HEK293 (cell line): Measurements from ENCODE around the gene TPST1.

Experiments
- CTCF ChIA-PET: fragments of 350-600 bp; formaldehyde crosslinking; extraction: SDS; loops from one replicate; lab custom pipeline; 2021; ENCODE audit warnings: antibody characterized with exemption; lab: Yijun Ruan, JAX
- POLR2A ChIA-PET: fragments of 300-600 bp; formaldehyde crosslinking; extraction: SDS; loops from one replicate; lab custom pipeline; 2020; ENCODE audit warnings: antibody characterized with exemption, inconsistent platforms; lab: Yijun Ruan, JAX
- H3K27ac ChIP-seq: fragments of 200-500 bp; sonication (Bioruptor generic); 2 replicates; pipeline ENCODE4 v1.5.1; 2014; ENCODE audit warnings: low read depth, low read length, control low read depth, inconsistent platforms; ENCODE audit errors: extremely low read depth
- H3K36me3 ChIP-seq, 2 experiments: fragments of 200-500 bp in 1 of 2; sonication (Bioruptor generic) in 1 of 2; 1 replicate in 1 of 2; 2 replicates in 1 of 2; pipeline ENCODE4 v1.5.1; 2014 to 2017; ENCODE audit warnings: inconsistent platforms in 2 of 2, low read length in 2 of 2; ENCODE audit not compliant: control insufficient read depth in 2 of 2, insufficient read depth in 1 of 2
- H3K4me1 ChIP-seq: fragments of 200-500 bp; sonication (Bioruptor generic); 2 replicates; pipeline ENCODE4 v1.5.1; 2014; ENCODE audit warnings: mild to moderate bottlenecking, low read length, inconsistent platforms; ENCODE audit not compliant: control insufficient read depth, insufficient read depth
- H3K4me3 ChIP-seq: 2 replicates; pipeline ENCODE4 v1.5.1; 2011; ENCODE audit warnings: low read depth, mild to moderate bottlenecking, control low read depth, low read length, moderate library complexity
- H3K9me3 ChIP-seq: fragments of 200-500 bp; sonication (Bioruptor generic); 2 replicates; pipeline ENCODE4 v1.5.1; 2014; ENCODE audit warnings: low read depth, low read length, inconsistent platforms; ENCODE audit not compliant: control insufficient read depth, insufficient read depth
- BCL11B ChIP-seq: fragments of 450-650 bp; formaldehyde crosslinking; IDR thresholded peaks from 2 replicates; pipeline ENCODE4 v1.5.1; 2016; ENCODE audit warnings: low read depth, missing biosample characterization, missing genetic modification characterization
- FEZF1 ChIP-seq: fragments of 450-650 bp; formaldehyde crosslinking; IDR thresholded peaks from 2 replicates; pipeline ENCODE4 v1.5.1; 2016; ENCODE audit warnings: missing biosample characterization, missing genetic modification characterization
- OVOL3 ChIP-seq: fragments of 450-650 bp; formaldehyde crosslinking; IDR thresholded peaks from 2 replicates; pipeline ENCODE4 v1.5.1; 2016; ENCODE audit warnings: missing biosample characterization, missing genetic modification characterization
- PRDM1 ChIP-seq: fragments of 450-650 bp; formaldehyde crosslinking; IDR thresholded peaks from 2 replicates; pipeline ENCODE4; 2016; ENCODE audit warnings: missing biosample characterization, missing genetic modification characterization
- PRDM4 ChIP-seq: fragments of 450-650 bp; formaldehyde crosslinking; IDR thresholded peaks from 2 replicates; pipeline ENCODE4 v1.5.1; 2017; ENCODE audit warnings: missing biosample characterization, missing genetic modification characterization
- TCF7L2 ChIP-seq: IDR thresholded peaks from 2 replicates; pipeline ENCODE4 v1.6.1; 2011; ENCODE audit warnings: low read depth, mild to moderate bottlenecking, inconsistent platforms, low read length, moderate library complexity, borderline replicate concordance
- ZBTB1 ChIP-seq: fragments of 450-650 bp; formaldehyde crosslinking; IDR thresholded peaks from 2 replicates; pipeline ENCODE4 v1.5.1; 2016; ENCODE audit warnings: missing biosample characterization, missing genetic modification characterization
- ZNF132 ChIP-seq: fragments of 450-650 bp; formaldehyde crosslinking; IDR thresholded peaks from 2 replicates; pipeline ENCODE4 v1.5.1; 2017; ENCODE audit warnings: missing biosample characterization, missing genetic modification characterization, borderline replicate concordance
- ZNF280D ChIP-seq: fragments of 450-650 bp; formaldehyde crosslinking; IDR thresholded peaks from 2 replicates; pipeline ENCODE4 v1.5.1; 2016; ENCODE audit warnings: missing biosample characterization, missing genetic modification characterization
- ZNF350 ChIP-seq: fragments of 450-650 bp; formaldehyde crosslinking; IDR thresholded peaks from 2 replicates; pipeline ENCODE4 v1.5.0; 2017; ENCODE audit warnings: missing biosample characterization, mild to moderate bottlenecking, missing genetic modification characterization
- ZNF544 ChIP-seq: fragments of 450-650 bp; formaldehyde crosslinking; IDR thresholded peaks from 2 replicates; pipeline ENCODE4 v1.5.0; 2017; ENCODE audit warnings: missing biosample characterization, missing genetic modification characterization
- ZNF596 ChIP-seq: fragments of 450-650 bp; IDR thresholded peaks from 2 replicates; pipeline ENCODE4 v1.5.0; 2018; ENCODE audit warnings: missing biosample characterization, mild to moderate bottlenecking, missing genetic modification characterization, moderate library complexity
- ZNF610 ChIP-seq: fragments of 450-650 bp; formaldehyde crosslinking; IDR thresholded peaks from 2 replicates; pipeline ENCODE4 v1.5.1; 2016; ENCODE audit warnings: missing biosample characterization, missing genetic modification characterization, borderline replicate concordance
- ZNF639 ChIP-seq: fragments of 450-650 bp; formaldehyde crosslinking; IDR thresholded peaks from 2 replicates; pipeline ENCODE4 v1.5.1; 2016; ENCODE audit warnings: missing biosample characterization, missing genetic modification characterization
- ZNF664 ChIP-seq: fragments of 450-650 bp; formaldehyde crosslinking; IDR thresholded peaks from 2 replicates; pipeline ENCODE4 v1.5.1; 2016; ENCODE audit warnings: missing biosample characterization, missing genetic modification characterization
- ZNF843 ChIP-seq: fragments of 450-650 bp; formaldehyde crosslinking; IDR thresholded peaks from 2 replicates; pipeline ENCODE4 v1.5.1; 2016; ENCODE audit warnings: missing biosample characterization, missing genetic modification characterization
- TF ChIP-seq, protein P1 (sequence below): fragments of 450-650 bp; formaldehyde crosslinking; IDR thresholded peaks from 2 replicates; pipeline ENCODE4 v1.5.1; 2016; ENCODE audit warnings: missing biosample characterization, missing genetic modification characterization
- TF ChIP-seq, protein P2 (sequence below): fragments of 450-650 bp; formaldehyde crosslinking; IDR thresholded peaks from 2 replicates; pipeline ENCODE4 v1.5.1; 2016; ENCODE audit warnings: missing biosample characterization, missing genetic modification characterization
- TF ChIP-seq, protein P3 (sequence below): fragments of 450-650 bp; formaldehyde crosslinking; IDR thresholded peaks from 2 replicates; pipeline ENCODE4 v1.5.1; 2017; ENCODE audit warnings: missing biosample characterization, missing genetic modification characterization

Gene TPST1

DNA sequence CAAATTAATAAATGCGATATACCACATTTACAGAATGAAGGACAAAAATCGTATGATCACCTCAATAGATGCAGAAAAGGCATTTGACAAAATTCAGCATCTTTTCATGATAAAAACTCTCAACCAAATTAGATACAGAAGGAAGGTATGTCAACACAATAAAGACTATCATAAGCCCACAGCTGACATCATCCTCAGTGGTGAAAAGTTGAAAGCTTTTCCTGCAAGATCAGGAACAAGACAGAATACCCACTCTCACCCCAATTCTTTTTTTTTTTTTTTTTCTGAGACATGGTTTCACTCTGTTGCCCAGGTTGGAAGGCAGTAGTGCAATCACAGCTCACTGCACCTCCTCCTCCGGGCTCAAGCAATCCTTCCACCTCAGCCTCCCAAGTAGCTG lies 67.2 kb downstream of the TPST1 start:
- Histone ChIP-seq H3K9me3 (no peaks in the 10 kb centered on the region), H3K36me3 (no peaks in the 10 kb centered on the region), H3K4me1 (no peaks in the 10 kb centered on the region), H3K27ac (no peak overlapping the region), H3K4me3 (no peak overlapping the region)
- TF ChIP-seq, protein P1, sequence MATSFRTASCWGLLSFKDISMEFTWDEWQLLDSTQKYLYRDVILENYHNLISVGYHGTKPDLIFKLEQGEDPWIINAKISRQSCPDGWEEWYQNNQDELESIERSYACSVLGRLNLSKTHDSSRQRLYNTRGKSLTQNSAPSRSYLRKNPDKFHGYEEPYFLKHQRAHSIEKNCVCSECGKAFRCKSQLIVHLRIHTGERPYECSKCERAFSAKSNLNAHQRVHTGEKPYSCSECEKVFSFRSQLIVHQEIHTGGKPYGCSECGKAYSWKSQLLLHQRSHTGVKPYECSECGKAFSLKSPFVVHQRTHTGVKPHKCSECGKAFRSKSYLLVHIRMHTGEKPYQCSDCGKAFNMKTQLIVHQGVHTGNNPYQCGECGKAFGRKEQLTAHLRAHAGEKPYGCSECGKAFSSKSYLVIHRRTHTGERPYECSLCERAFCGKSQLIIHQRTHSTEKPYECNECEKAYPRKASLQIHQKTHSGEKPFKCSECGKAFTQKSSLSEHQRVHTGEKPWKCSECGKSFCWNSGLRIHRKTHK (tag by site-specific recombination), result no peak
- no peak for TF ChIP-seq ZNF639
- TF ChIP-seq PRDM1 (tag by site-specific recombination), result no peak
- no peak for TF ChIP-seq ZNF664 (tag by site-specific recombination)
- no peak for TF ChIP-seq ZNF596 (tag by site-specific recombination)
- TF ChIP-seq OVOL3 (tag by site-specific recombination), result no peak
- no peak for TF ChIP-seq PRDM4 (tag by site-specific recombination)
- TF ChIP-seq, protein P2, sequence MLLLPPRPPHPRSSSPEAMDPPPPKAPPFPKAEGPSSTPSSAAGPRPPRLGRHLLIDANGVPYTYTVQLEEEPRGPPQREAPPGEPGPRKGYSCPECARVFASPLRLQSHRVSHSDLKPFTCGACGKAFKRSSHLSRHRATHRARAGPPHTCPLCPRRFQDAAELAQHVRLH (tag by site-specific recombination), result no peak
- TF ChIP-seq, protein P3, sequence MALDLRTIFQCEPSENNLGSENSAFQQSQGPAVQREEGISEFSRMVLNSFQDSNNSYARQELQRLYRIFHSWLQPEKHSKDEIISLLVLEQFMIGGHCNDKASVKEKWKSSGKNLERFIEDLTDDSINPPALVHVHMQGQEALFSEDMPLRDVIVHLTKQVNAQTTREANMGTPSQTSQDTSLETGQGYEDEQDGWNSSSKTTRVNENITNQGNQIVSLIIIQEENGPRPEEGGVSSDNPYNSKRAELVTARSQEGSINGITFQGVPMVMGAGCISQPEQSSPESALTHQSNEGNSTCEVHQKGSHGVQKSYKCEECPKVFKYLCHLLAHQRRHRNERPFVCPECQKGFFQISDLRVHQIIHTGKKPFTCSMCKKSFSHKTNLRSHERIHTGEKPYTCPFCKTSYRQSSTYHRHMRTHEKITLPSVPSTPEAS (tag by site-specific recombination), result no peak
- no peak for TF ChIP-seq ZNF280D
- no peak for TF ChIP-seq BCL11B (tag by site-specific recombination)
- CTCF ChIA-PET, result interaction anchor here (0.6 kb wide), 1 partner anchor 239 kb away, joined by 4 read pairs; no protein-coding TSS in a partner anchor
- POLR2A ChIA-PET, result no interaction called here

DNA sequence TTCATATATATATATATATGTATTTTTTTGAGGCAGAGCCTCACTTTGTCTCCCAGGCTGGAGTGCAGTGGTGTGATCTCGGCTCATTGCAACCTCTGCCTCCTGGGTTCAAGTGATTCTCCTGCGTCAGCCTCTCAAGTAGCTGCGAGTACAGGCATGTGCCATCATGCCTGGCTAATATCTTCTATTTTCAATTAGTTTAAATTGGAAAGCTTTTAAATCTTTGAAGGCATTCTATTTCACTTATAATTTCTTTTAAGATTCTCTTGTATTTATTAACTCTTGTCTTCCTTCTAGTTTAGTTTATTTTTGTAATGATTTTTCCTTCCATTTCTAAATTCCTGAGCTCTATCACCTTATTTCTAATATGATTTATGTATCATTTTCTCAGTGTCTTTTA lies 71.2 kb downstream of the TPST1 start:
- no peak for TF ChIP-seq ZBTB1 (tag by site-specific recombination)
- no peak for TF ChIP-seq ZNF544 (tag by site-specific recombination)
- TF ChIP-seq TCF7L2, result no peak
- TF ChIP-seq ZNF350 (tag by site-specific recombination), result no peak
- no peak for TF ChIP-seq ZNF843 (tag by site-specific recombination)
- no peak for TF ChIP-seq ZNF610 (tag by site-specific recombination)
- TF ChIP-seq FEZF1 (tag by site-specific recombination), result no peak
- TF ChIP-seq ZNF132 (tag by site-specific recombination), result no peak
- CTCF ChIA-PET, result interaction anchor here (0.7 kb wide), 1 partner anchor 175 kb away, joined by 3 read pairs; no protein-coding TSS in a partner anchor
- no peak overlapping the region for H3K4me3 ChIP-seq
- POLR2A ChIA-PET, result no interaction called here
- no peaks in the 10 kb centered on the region for H3K4me1 ChIP-seq
- no peak overlapping the region for H3K27ac ChIP-seq
- no peaks in the 10 kb centered on the region for H3K9me3 ChIP-seq
- H3K36me3 ChIP-seq, result no peaks in the 10 kb centered on the region
